Pancreas (tissue), 10 donors: Measurements from ENCODE around the gene HNRNPL. TPM values are rescaled to one million over a fixed set of nuclear protein-coding genes. Genes with fewer than 3 reads are reported as not detected.
A peak's percentile ranks its signal among the peaks of the same experiment; 100 is the strongest.

Experiments
- ATAC-seq, 4 donors: fragments of 200-7000 bp; cut with Tn5 transposase; one replicate each; pipeline versions ENCODE4 v1.8.0 to v1.9.1; 2020; ENCODE audit warnings: mild to moderate bottlenecking in 4 of 4, moderate library complexity in 4 of 4
- DNase-seq, 6 donors: peaks; one replicate each; pipeline ENCODE4 v3.0.0-alpha.2; 2020
- FAIRE-seq: peaks from 2 replicates; lab custom pipeline; 2012; peaks lifted over from hg19 to GRCh38; lab: Jason Lieb, UNC
- H3K27ac ChIP-seq, 4 donors: fragments of 200-600 bp; sonication (generic); 1 replicate in 3 of 4; 2 replicates in 1 of 4; pipeline versions ENCODE4 v1.5.0 to v1.8.0; 2020
- H3K27me3 ChIP-seq, 4 donors: fragments of 200-600 bp; one replicate each; pipeline ENCODE4 v1.8.0; 2021
- H3K36me3 ChIP-seq, 3 donors: fragments of 200-600 bp; sonication (generic) in 1 of 3; one replicate each; pipeline versions ENCODE4 v1.5.0 to v1.8.0; 2020 to 2021
- H3K4me1 ChIP-seq, 3 donors: fragments of 200-600 bp; one replicate each; pipeline ENCODE4 v1.8.0; 2021
- H3K4me3 ChIP-seq, 4 donors: fragments of 200-600 bp; sonication (generic) in 2 of 4; one replicate each; pipeline versions ENCODE4 v1.5.0 to v1.8.0; 2020 to 2021
- H3K9me3 ChIP-seq, 4 donors: fragments of 200-600 bp; one replicate each; pipeline ENCODE4 v1.8.0; 2021
- WGBS, 2 donors: extraction: QIAGEN DNeasy Blood & Tissue Kit; methylation state at CpG; one replicate each; pipeline ENCODE4 v1.1.7; 2013; 5-methylcytosine and 5-hydroxymethylcytosine counted together
- intact Hi-C, 3 donors: fragments of 100-400 bp; cut with DNase I; formaldehyde crosslinking; loops; one replicate each; pipeline versions ENCODE4 v1.11.1 to v1.14.2; 2022
- polyA plus RNA-seq, 2 donors: library from polyadenylated mRNA; stranded (reverse); fragments of 200-250 nt; gene quantifications; one replicate each; pipeline ENCODE4 v1.2.3, GENCODE V29; 2013
- total RNA-seq, 6 donors: library from RNA; stranded (reverse); fragmentation: NEBNext Ultra II Directional in 4 of 6; extraction: Animal tissue kit (Norgen Biotek cat#: 25700) in 4 of 6; gene quantifications; one replicate each; pipeline versions ENCODE4 v1.2.1 to v1.2.4, GENCODE V29; 2021 to 2023
- TF ChIP-seq, protein P1 (sequence below), 4 donors: fragments of 200-600 bp; sonication (generic) in 3 of 4; IDR thresholded peaks; one replicate each; pipeline versions ENCODE4 v1.5.0 to v1.8.0; 2021; ENCODE audit warnings: antibody characterized with exemption in 4 of 4
- donor health status: healthy with polysubstance abuse.
- donor health status: DM: no; HTN: no; CAD: no; lungs with moderate emphysema.
- donor health status: DM: no; HTN: no; CAD: no.
- donor health status: control.
- donor health status: control.
- donor health status: Bipolar disorder and iron deficiency.
- donor health status: DM: yes; HTN: yes; CAD: no.
- donor health status: DM: no; HTN: no; CAD: no.
- donor health status: DM: no; HTN: no; CAD: no.
- donor health status: DM: yes; HTN: yes; CAD: no.

The HNRNPL gene
- total and polyA plus RNA-seq, 8 donors = 89.2 to 161 (median 127) TPM

DNA sequence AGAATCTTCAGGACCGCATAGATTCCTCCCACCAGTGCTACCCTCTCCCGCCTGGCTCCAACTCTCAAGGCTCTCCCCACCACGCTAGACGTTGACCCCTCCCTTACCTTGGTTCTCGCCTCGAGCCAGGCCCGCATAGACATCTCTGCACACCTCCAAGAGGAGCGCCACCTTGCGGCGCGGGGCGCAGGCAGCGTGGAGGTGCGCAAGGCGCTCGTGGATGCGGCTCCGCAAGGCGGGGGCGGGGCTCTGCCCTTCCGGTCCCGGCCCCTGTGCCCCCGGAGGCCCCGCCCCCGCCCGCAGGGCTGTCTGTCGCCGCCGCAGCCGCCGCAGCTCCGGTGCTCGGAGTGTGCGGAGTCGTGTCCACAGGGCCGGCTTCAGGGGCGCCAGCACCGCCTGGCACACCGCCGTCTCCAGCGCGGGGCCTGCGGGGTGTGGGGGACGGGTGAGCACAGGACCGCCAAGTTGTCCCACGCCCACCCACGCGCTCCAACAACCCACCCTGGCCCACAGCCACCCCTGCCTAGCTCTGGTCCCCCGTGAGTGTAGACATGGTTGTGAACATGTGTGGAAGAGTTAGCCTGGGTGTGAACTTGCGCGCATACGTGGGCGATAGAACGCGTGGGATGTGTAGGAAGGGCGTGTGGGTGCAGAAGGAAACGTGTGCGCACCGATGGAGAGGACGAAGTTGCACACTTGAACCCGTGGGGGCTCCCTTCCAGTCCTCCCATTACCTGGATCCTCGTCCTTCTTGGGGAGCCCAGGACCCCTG lies 20.2 kb upstream of the HNRNPL start:
- no peaks in the 10 kb centered on the region for H3K27me3 ChIP-seq
- peaks cover 3 to 12% (median 9%) of the 10 kb centered on the region in 3 donors for H3K4me1 ChIP-seq
- FAIRE-seq (no peak), ATAC-seq (peak; percentile 96 to 97 (median 97)), DNase-seq (peak; percentile 83 to 98 (median 94))
- H3K27ac ChIP-seq = peak overlapping the region in 1 of 4 donors; percentile 37
- H3K9me3 ChIP-seq = no peaks in the 10 kb centered on the region
- H3K4me3 ChIP-seq = peak overlapping the region; percentile 20 to 68 (median 44)
- intact Hi-C loops = no loop called here
- TF ChIP-seq, protein P1, sequence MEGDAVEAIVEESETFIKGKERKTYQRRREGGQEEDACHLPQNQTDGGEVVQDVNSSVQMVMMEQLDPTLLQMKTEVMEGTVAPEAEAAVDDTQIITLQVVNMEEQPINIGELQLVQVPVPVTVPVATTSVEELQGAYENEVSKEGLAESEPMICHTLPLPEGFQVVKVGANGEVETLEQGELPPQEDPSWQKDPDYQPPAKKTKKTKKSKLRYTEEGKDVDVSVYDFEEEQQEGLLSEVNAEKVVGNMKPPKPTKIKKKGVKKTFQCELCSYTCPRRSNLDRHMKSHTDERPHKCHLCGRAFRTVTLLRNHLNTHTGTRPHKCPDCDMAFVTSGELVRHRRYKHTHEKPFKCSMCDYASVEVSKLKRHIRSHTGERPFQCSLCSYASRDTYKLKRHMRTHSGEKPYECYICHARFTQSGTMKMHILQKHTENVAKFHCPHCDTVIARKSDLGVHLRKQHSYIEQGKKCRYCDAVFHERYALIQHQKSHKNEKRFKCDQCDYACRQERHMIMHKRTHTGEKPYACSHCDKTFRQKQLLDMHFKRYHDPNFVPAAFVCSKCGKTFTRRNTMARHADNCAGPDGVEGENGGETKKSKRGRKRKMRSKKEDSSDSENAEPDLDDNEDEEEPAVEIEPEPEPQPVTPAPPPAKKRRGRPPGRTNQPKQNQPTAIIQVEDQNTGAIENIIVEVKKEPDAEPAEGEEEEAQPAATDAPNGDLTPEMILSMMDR (IDR thresholded peaks at IDR 0.05) = peak; percentile 80 to 93 (median 86)
- 18 to 24% methylated on average over 42 to 62 of the region's 62 CpGs for WGBS, 2 donors
- H3K36me3 ChIP-seq = no peaks in the 10 kb centered on the region

DNA sequence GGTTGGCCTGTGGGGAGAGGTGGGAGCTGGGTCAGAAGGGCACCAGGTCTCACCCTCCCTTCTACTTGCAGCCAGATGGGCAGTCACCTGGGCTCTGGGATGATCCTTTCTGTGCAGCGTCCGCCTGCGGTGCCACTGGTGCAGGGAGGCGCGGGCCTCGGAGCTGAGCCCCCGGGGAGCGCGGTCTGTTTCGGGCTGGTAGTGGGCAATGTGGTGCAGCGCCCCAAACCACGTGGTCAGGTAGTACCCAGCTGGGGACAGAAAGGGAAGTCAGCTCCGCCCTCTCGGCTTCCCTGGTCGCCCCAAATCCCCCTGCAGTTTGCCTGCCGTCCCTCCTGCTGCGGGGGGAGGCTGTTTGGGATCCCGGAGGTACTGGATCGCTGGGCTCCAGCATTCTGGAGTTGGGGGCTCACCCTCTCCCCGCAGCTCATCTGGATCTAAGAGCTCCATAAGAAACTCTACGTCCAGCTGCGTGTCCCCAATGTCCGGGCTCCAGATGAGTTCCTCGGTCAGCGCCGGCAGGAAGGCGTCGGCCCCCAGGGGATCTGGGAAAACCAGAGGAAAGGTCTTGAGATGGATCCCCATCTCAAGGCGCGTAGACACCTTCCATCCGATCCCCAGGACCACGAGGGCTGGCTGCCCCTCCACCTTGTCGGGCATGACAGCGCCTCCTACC lies 19.5 kb upstream of the HNRNPL start:
- Histone ChIP-seq H3K4me1 (peaks cover 3 to 16% (median 9%) of the 10 kb centered on the region in 3 donors), H3K27me3 (no peaks in the 10 kb centered on the region), H3K9me3 (no peaks in the 10 kb centered on the region), H3K27ac (peak overlapping the region in 1 of 4 donors; percentile 37), H3K36me3 (no peaks in the 10 kb centered on the region), H3K4me3 (peak overlapping the region; percentile 20 to 68 (median 44))
- DNase-seq (peak in 4 of 6 donors; percentile 41 to 71 (median 58)), FAIRE-seq (no peak), ATAC-seq (peak; percentile 40 to 72 (median 55))
- WGBS, 2 donors = 5 to 7% methylated on average over 34 of the region's 34 CpGs
- TF ChIP-seq, protein P1 (IDR thresholded peaks at IDR 0.05) = no peak
- intact Hi-C loops = no loop called here

DNA sequence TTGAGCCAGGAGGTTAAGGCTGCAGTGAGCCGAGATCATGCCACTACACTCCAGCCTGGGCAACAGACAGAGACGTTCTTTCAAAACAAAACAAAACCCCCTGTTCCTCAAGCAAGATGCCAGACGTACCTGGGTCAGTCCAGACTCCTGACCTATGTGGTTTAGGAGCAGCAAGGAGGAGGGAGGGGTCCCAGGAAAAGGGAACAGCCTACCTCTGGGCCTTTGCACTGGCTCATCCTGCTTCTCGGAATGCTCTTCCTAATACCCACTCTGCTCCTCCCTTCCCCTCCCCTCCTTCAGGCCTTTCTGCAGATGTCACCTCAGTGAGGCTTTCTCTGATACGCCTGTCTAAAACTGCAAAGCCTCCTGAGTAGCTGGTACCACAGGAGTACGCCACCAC lies 18.8 kb upstream of the HNRNPL start:
- 84 to 91% methylated on average over 6 of the region's 6 CpGs for WGBS, 2 donors
- no peaks in the 10 kb centered on the region for H3K9me3 ChIP-seq
- TF ChIP-seq, protein P1 (IDR thresholded peaks at IDR 0.05) = no peak
- peak overlapping the region in 2 of 4 donors; percentile 44 to 68 for H3K4me3 ChIP-seq
- H3K27ac ChIP-seq = no peak overlapping the region
- no peaks in the 10 kb centered on the region for H3K36me3 ChIP-seq
- no peaks in the 10 kb centered on the region for H3K27me3 ChIP-seq
- no peak for FAIRE-seq
- intact Hi-C loops = no loop called here
- no peak for DNase-seq
- no peak for ATAC-seq
- peaks cover 3 to 18% (median 9%) of the 10 kb centered on the region in 3 donors for H3K4me1 ChIP-seq

DNA sequence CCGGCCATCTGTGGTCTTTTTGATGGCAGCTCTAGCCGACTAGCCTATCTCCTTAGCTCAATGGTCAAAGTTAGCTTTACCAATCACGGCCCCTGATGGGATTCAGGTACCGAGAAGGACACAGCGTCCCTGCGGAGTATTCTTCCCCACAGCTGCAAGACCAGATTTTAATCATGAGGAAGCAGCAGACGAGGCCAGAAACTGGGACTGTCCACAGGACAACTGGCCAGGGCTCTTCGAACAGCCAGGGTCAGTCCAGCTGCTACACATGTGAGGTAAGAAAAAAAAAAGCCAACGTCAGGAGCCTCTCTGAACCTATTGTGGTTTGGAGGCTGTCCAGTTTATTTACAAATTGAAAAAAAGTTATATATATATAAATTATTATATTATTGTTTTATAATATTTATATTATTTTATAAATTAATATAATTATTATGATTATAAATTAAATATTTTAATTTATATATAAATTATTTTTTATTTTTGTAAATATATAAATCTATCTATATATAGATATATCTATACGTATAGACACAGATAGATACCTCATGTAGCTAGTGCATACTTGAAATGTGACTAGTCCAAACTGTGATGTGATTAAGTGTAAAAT lies 17.5 kb upstream of the HNRNPL start:
- intact Hi-C loops = no loop called here
- FAIRE-seq = peak; percentile 78
- DNase-seq = no peak
- Histone ChIP-seq H3K27me3 (no peaks in the 10 kb centered on the region), H3K36me3 (no peaks in the 10 kb centered on the region), H3K27ac (no peak overlapping the region), H3K9me3 (no peaks in the 10 kb centered on the region), H3K4me1 (peaks cover 10 to 28% (median 10%) of the 10 kb centered on the region in 3 donors), H3K4me3 (no peak overlapping the region)
- WGBS, 2 donors = 86 to 88% methylated on average over 10 of the region's 10 CpGs
- TF ChIP-seq, protein P1 (IDR thresholded peaks at IDR 0.05) = no peak
- ATAC-seq = no peak
